Natural killer cell (primary cell): ENCODE data around the gene NUDC. TPM values are rescaled to one million over a fixed set of nuclear protein-coding genes. Genes with fewer than 3 reads are reported as not detected.

Source experiments
- ATAC-seq, 3 donors: fragments of 150-1000 bp in 2 of 3; fragments of 200-7000 bp in 1 of 3; cut with Tn5 transposase; 1 replicate in 1 of 3; 2 replicates in 2 of 3; pipeline ENCODE4 v1.10.0; 2021; ENCODE audit warnings: mild to moderate bottlenecking in 2 of 3, moderate library complexity in 2 of 3
- DNase-seq, 2 donors: peaks; one replicate each; pipeline versions ENCODE4 v3.0.0 to v3.0.0-alpha.2; 2013 to 2021; ENCODE audit warnings: mixed read lengths in 1 of 2
- H3K27ac ChIP-seq: one replicate; pipeline ENCODE4 v1.5.1; 2013; ENCODE audit warnings: mild to moderate bottlenecking, low read length
- H3K27me3 ChIP-seq: one replicate; pipeline ENCODE4 v1.6.1; 2013; ENCODE audit warnings: low read length; ENCODE audit not compliant: control insufficient read depth, insufficient read depth
- H3K36me3 ChIP-seq: one replicate; pipeline ENCODE4 v1.6.1; 2013; ENCODE audit warnings: low read length; ENCODE audit not compliant: control insufficient read depth, insufficient read depth
- H3K4me1 ChIP-seq: one replicate; pipeline ENCODE4 v1.6.1; 2013; ENCODE audit warnings: low read length; ENCODE audit not compliant: control insufficient read depth, insufficient read depth
- H3K4me3 ChIP-seq: one replicate; pipeline ENCODE4 v1.5.1; 2013; ENCODE audit warnings: low read length
- H3K9me3 ChIP-seq: one replicate; pipeline ENCODE4 v1.6.1; 2013; ENCODE audit warnings: low read length; ENCODE audit not compliant: control insufficient read depth, insufficient read depth
- H3K27ac Mint-ChIP-seq, 2 donors: one replicate each; pipeline ENCODE4 v1.8.0; 2022; ENCODE audit warnings: mild to moderate bottlenecking in 2 of 2, mixed read lengths in 2 of 2, moderate library complexity in 1 of 2
- H3K27me3 Mint-ChIP-seq, 2 donors: one replicate each; pipeline ENCODE4 v1.8.0; 2022; ENCODE audit warnings: low read depth in 2 of 2, mixed read lengths in 2 of 2
- H3K36me3 Mint-ChIP-seq: one replicate; pipeline ENCODE4 v1.8.0; 2022; ENCODE audit warnings: mixed read lengths
- H3K4me1 Mint-ChIP-seq, 2 donors: one replicate each; pipeline ENCODE4 v1.8.0; 2022; ENCODE audit warnings: mixed read lengths in 2 of 2
- H3K4me3 Mint-ChIP-seq: one replicate; pipeline ENCODE4 v1.8.0; 2022; ENCODE audit warnings: mild to moderate bottlenecking, moderate library complexity, mixed read lengths
- H3K9me3 Mint-ChIP-seq, 2 donors: one replicate each; pipeline ENCODE4 v1.8.0; 2022; ENCODE audit warnings: mixed read lengths in 2 of 2
- CTCF ChIP-seq: fragments of 200-600 bp; IDR thresholded peaks from one replicate; pipeline ENCODE4 v1.8.0; 2022; ENCODE audit warnings: antibody characterized with exemption
- WGBS: methylation state at CpG from one replicate; pipeline ENCODE4 v1.1.7; 2013; ENCODE audit warnings: missing lambda C conversion rate; ENCODE audit not compliant: insufficient coverage; 5-methylcytosine and 5-hydroxymethylcytosine counted together
- intact Hi-C: fragments of 100-400 bp; cut with micrococcal nuclease; formaldehyde crosslinking; loops from one replicate; pipeline ENCODE4 v1.14.2; 2022
- total RNA-seq, 4 donors: library from RNA; stranded (reverse); fragments of 120-200 nt in 1 of 4; gene quantifications; one replicate each; pipeline versions ENCODE4 v1.2.3 to v1.2.4, GENCODE V29; 2013 to 2022

NUDC gene
- total RNA-seq, 3 donors from 2014 or later (not counting 1 experiment from before 2014, with no cell fraction given) = 43.6 to 46.6 (median 43.7) TPM

- H3K9me3 ChIP-seq = no peaks in the 10 kb centered on the region
- peaks cover 29% of the 10 kb centered on the region for H3K4me1 ChIP-seq
- Mint-ChIP-seq H3K9me3 (no peaks in the 10 kb centered on the region), H3K4me3 (peak within 1 kb of the TSS; percentile 81), H3K27ac (peak within 1 kb of the TSS in 1 of 2 donors; percentile 65), H3K36me3 (no peaks in the 10 kb centered on the region), H3K4me1 (peaks cover 13 to 20% of the 10 kb centered on the region in 2 donors), H3K27me3 (peaks cover 33 to 49% of the 10 kb centered on the region in 2 donors)
- DNase-seq = peak; percentile 60 to 85
- H3K27me3 ChIP-seq = peaks cover 23% of the 10 kb centered on the region
- TF ChIP-seq CTCF = no peak
- peak; percentile 64 to 77 (median 69) for ATAC-seq
- peak within 1 kb of the TSS; percentile 27 for H3K4me3 ChIP-seq
- intact Hi-C loops = no loop called here
- under 1% methylated on average over 56 of the region's 61 CpGs for WGBS
- H3K36me3 ChIP-seq = no peaks in the 10 kb centered on the region
- H3K27ac ChIP-seq = no peak within 1 kb of the TSS
Measured at GRCh38 chr1:26993237-26994019, 71.9 kb downstream of the NUDC start, which contains the start of gene TRNP1. Gene TRNP1 (plus strand): TSS chr1:26993692. CDS start chr1:26993787, 95 bp downstream.

- peaks cover 23% of the 10 kb centered on the region for H3K27me3 ChIP-seq
Measured at GRCh38 chr1:26994020-26994786, 72.7 kb downstream of the NUDC start.

GRCh38 chr1:26994787-26995517, 73.4 kb downstream of the NUDC start:
- no peaks in the 10 kb centered on the region for H3K36me3 Mint-ChIP-seq
- H3K4me1 Mint-ChIP-seq = peaks cover 13 to 20% of the 10 kb centered on the region in 2 donors
- Histone ChIP-seq H3K36me3 (no peaks in the 10 kb centered on the region), H3K27me3 (peaks cover 23% of the 10 kb centered on the region), H3K9me3 (no peaks in the 10 kb centered on the region), H3K4me1 (peaks cover 29% of the 10 kb centered on the region), H3K4me3 (no peak overlapping the region), H3K27ac (no peak overlapping the region)
- intact Hi-C loops = no loop called here
- peaks cover 33 to 43% of the 10 kb centered on the region in 2 donors for H3K27me3 Mint-ChIP-seq
- WGBS = 58% methylated on average over 15 of the region's 15 CpGs
- no peak for ATAC-seq
- DNase-seq = peak in 1 of 2 donors; percentile 14
- no peaks in the 10 kb centered on the region for H3K9me3 Mint-ChIP-seq
- H3K27ac Mint-ChIP-seq = no peak overlapping the region
- TF ChIP-seq CTCF = no peak
- peak overlapping the region; percentile 66 for H3K4me3 Mint-ChIP-seq

More at GRCh38 chr1:26994020-26994786, 72.7 kb downstream of the NUDC start:
- ATAC-seq (peak; percentile 15 to 33 (median 31)), DNase-seq (peak in 1 of 2 donors; percentile 61)
- Histone ChIP-seq H3K36me3 (no peaks in the 10 kb centered on the region), H3K4me1 (peaks cover 29% of the 10 kb centered on the region), H3K27ac (no peak overlapping the region), H3K4me3 (no peak overlapping the region), H3K9me3 (no peaks in the 10 kb centered on the region)
- 2% methylated on average over 97 of the region's 97 CpGs for WGBS
- H3K4me1 Mint-ChIP-seq = peaks cover 13 to 20% of the 10 kb centered on the region in 2 donors
- no peak overlapping the region for H3K27ac Mint-ChIP-seq
- H3K36me3 Mint-ChIP-seq = no peaks in the 10 kb centered on the region
- no peak for TF ChIP-seq CTCF
- peak overlapping the region; percentile 66 for H3K4me3 Mint-ChIP-seq
- H3K27me3 Mint-ChIP-seq = peaks cover 33 to 49% of the 10 kb centered on the region in 2 donors
- intact Hi-C loops = no loop called here
- no peaks in the 10 kb centered on the region for H3K9me3 Mint-ChIP-seq
